SU-DHL-6 (cell line): ENCODE measurements around the gene PRR33.

Experiments used
- CTCF ChIP-seq: fragments of 200-600 bp; sonication (generic); IDR thresholded peaks from one replicate; pipeline ENCODE4 v1.5.1; 2017; ENCODE audit warnings: antibody characterized with exemption, mild to moderate bottlenecking, low read length, moderate library complexity; ENCODE audit not compliant: insufficient read depth, poor library complexity, severe bottlenecking
- EZH2phosphoT487 ChIP-seq: fragments of 200-600 bp; sonication (generic), shearing (Covaris generic); conservative IDR thresholded peaks from 2 replicates; pipeline ENCODE4 v1.6.1; 2018; ENCODE audit warnings: mild to moderate bottlenecking, antibody characterized with exemption, low read length, moderate library complexity, mixed read lengths

- TF ChIP-seq CTCF (no peak), EZH2phosphoT487 (no peak)
These were observed 41.0 kb upstream of the PRR33 start for GRCh38 chr11:1932681-1933080.
